Stimulated activated CD4-positive, alpha-beta T cell treated with anti-CD3 and anti-CD28 coated beads, Interleukin-2, amount 100 ng/mL, for 24 hours (primary cell): Measurements from ENCODE around the gene SERPINA3.
"Not testable (repeated sequence)": the region's sequence is repeated elsewhere in the genome, so short reads cannot be mapped to it uniquely, and the experiment has no call there.

Experiments
- DNase-seq, 2 donors: peaks; one replicate each; pipeline ENCODE4 v3.0.0-alpha.2; 2020

Gene SERPINA3

GRCh38 chr14:94586635-94587034, 25.6 kb upstream of the SERPINA3 start:
- no peak for DNase-seq

DNA sequence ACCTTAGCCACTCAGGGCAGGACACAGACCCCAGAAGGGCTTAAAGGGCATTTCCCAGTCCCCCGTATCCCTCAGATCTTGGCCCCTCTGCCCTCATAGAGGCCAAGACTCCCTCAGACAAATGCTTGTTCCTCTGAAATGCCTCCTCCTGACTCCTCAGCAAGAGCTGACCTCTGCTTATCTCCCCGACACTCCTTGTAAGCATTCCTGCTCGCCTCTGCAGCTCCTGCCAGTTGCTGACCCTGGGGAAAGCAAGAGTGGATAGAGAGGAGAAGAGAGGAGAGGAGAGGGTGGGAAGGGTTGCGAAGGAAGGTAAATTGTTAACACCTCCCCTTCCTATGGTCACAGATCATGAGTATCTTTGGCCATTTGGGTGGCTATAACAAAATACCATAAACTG, 23.9 kb upstream of the SERPINA3 start:
- no peak for DNase-seq

DNA sequence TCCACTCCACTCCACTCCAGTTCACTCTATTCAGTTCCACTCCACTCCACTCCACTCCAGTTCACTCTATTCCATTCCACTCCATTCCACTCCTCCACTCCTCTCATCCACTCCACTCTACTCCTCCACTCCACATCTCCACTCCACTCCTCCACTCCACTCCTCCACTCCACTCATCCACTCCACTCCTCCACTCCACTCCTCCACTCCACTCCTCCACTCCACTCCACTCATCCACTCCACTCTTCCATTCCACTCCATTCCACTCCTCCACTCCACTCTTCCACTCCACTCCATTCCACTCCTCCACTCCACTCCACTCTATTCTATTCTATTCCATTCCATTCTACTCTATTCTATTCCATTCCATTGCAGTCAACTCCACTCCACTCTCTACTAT, 21.1 kb upstream of the SERPINA3 start:
- no peak for DNase-seq

DNA sequence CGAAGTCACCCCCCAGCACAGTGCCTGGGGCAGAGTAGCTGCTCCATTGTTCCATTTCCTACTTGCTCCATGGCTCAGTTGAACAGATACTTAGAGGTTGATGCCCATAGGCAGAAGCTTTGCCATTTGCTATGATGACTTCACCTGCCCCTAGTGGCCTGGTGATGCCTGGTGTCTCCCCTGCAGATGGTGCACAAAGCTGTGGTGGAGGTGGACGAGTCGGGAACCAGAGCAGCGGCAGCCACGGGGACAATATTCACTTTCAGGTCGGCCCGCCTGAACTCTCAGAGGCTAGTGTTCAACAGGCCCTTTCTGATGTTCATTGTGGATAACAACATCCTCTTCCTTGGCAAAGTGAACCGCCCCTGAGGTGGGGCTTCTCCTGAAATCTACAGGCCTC, 20.3 kb upstream of the SERPINA3 start:
- DNase-seq, result no peak

GRCh38 chr14:94592457-94592856, 19.7 kb upstream of the SERPINA3 start:
- no peak for DNase-seq

GRCh38 chr14:94593376-94593748, 18.8 kb upstream of the SERPINA3 start:
- DNase-seq, result no peak

GRCh38 chr14:94593749-94594431, 18.3 kb upstream of the SERPINA3 start:
- DNase-seq, result no peak

DNA sequence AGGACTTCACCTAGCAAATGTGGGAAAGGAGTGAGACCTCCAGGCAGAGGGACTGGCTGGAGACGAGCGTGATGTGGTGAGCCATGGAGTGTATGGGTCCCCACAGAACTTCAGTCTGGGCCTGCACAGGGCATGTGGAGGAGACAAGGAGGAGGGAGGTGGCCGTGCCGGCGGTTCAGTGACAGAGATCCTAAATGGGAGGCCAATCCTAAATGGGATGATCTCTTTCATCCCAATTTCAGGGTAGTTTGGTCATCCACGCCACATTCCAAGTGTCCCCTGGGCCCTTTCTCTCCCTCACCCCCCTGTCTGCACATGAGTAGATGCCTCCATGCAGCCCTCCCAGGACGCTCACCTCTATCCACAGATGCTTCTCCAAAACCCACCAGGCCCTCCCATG, 17.8 kb upstream of the SERPINA3 start:
- no peak for DNase-seq

DNA sequence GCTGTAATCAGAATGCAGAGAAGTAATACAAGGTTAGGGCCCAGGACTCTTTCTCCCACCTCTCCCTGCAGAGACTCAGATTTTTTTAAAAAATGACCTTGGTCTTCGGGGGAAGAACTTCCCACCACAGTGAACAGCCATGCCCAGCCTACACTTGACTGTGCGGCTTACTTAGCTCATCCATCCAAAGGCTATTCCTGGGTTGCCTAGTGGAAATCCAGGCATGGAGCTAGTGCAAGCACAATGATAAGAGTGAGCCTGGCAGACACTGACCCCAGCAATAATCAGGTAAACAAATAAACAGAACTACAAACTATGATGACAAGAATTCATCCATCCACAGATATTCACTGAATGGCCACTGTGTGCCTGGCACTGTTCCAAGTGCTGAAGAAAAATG, 16.3 kb upstream of the SERPINA3 start:
- no peak for DNase-seq

GRCh38 chr14:94596361-94596760, 15.8 kb upstream of the SERPINA3 start:
- DNase-seq, result no peak

- DNase-seq, result no peak
Observed at GRCh38 chr14:94597788-94598187, 14.4 kb upstream of the SERPINA3 start.

- no peak for DNase-seq
Observed at GRCh38 chr14:94598506-94598815, 13.7 kb upstream of the SERPINA3 start.

GRCh38 chr14:94598816-94599655, 13.2 kb upstream of the SERPINA3 start:
- DNase-seq, result no peak

- no peak for DNase-seq
Observed at GRCh38 chr14:94599656-94600004, 12.6 kb upstream of the SERPINA3 start.

DNA sequence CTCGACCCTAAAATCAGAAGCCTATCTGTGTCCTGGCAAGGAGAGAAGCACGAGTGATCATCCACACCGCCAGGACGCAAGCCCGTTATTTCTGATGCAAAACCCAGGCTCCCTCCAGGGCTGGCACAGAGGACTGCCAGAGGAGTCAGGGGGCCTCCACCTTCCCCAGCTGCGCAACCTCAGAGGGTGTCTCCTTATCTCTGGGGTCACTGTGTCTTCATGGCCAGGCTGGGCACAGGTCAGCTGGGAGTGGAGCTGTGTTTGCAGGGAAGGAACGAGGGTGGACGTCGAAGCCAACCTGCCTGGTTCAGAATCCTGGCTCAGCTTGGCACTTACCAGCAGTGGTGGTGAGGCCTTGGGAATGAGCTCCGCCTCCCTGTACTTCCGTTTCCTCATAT, 12.0 kb upstream of the SERPINA3 start:
- no peak for DNase-seq

DNA sequence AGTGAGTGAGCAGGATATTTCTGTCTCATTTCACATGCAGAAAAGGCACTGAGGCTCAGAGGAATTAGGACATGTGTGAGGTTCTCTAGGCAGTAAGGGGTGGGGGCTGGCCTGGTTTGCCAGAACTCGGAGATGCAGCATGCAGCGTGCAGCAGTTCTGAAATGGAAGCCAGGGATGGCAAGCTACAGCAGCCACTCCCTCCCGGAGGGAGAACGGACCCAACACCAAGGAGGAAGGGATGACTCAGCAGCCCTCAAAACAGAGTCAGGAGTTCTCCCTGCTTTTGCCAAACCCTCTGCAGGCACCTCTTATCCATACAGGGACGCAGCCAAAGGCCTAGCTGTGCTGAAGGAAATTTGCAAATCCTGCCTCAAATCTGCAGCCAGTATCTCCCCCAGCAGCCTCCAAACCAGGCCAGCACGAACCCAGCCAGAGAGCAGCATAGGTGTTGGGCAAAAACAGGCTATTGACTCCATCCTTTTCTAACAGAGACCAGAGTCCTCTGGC, 10.3 kb upstream of the SERPINA3 start:
- DNase-seq, result no peak

DNA sequence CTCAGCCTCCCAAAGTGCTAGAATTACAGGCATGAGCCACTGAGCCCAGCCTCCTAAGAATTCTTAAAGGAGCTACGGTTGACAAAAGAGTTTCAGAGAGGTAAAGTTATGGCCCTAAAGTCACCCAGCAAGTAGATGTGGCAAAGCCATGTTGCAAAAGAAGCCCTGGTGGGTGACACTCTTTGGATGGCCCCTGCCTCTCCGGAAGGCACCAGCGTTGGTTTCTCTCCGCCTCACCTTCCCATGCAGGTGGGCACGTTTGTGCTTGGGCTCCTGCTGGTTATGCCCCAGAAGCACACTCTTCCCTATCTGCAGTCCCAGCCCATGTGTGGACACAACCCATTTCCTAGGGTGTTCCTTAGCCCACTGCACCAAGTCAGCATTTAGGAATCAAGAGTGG, 9.5 kb upstream of the SERPINA3 start:
- DNase-seq, result no peak

DNA sequence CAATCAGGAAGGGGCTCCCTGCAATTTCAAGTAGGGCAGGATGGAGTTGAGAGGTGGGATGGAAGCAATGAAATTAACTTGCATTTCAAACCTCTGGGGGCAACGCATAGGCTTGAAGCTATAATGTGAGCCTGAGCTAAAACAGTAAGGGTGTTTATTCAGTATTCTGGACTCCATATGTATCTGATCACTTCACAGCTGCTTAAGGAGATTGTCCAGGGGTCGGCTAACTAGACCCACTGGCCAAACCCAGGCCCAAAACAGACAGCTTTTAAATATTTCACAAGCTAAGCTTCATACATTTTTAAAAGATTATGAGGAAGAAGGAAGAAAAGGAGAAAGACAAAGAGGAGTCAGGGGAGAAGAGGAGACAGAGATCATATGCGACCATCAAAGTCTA, 6.8 kb upstream of the SERPINA3 start:
- no peak for DNase-seq

DNA sequence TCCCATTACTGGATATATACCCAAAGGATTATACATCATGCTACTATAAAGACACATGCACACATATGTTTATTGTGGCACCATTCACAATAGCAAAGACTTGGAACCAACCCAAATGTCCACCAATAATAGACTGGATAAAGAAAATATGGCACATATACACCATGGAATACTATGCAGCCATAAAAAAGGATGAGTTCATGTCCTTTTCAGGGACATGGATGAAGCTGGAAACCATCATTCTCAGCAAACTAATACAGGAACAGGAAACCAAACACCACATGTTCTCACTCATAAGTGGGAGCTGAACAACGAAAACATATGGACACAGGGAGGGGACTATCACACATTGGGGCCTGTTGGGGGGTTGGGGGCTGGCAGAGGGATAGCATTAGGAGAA, 3.2 kb upstream of the SERPINA3 start:
- not testable (repeated sequence) for DNase-seq

- DNase-seq, result no peak
Observed at GRCh38 chr14:94611179-94611578, 1.0 kb upstream of the SERPINA3 start.

DNA sequence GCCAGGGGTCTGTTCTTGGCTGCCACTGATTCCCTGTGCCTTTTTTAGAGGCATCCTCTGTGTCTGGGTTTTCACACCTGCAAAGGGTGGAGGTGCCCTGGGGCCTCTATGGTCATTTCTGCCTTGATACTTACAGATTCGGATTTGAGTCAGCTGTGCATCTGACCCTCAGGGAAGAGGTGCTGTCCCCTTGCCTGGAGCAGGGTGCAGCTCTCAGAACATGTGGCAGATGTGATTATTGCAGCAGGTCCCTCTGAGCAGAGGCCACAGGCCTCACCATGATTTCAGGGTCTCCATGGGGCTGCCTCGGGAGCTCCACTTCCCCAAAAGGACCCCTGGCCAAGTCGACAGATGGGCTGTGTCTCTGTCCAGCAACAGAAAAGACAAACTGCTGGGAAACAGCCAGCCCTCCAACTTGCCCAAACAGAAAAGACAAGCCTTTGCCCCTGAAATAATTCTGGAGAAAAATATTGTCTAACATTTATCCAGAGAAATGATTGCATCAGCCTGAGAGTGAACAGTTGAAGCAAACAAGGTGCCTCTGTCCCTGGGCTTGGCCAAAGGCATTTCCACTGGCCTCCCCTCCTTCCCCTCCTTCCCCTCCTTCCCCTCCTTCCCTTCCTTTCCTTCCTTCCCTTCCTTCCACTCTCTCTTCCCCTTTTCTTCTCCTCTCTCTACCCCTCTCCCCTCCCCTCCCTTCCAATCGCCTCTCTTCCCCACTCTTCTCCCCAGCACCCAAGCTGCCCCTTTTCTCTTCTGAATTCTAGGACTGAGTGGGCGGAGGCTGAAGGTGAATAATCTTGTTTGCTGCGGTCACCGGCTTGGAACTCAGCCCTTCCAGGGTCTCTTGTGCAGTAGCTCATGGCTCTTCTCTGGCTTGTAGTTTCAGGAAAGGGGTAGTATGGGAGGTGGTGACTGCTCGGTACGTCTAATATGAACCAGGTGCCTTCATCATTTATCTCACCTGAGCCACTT, 676 bp downstream of the SERPINA3 start:
- DNase-seq, result no peak

- DNase-seq, result no peak
Observed at GRCh38 chr14:94613720-94614644, 1.8 kb downstream of the SERPINA3 start.
